ENCODE results near the gene PACS1.

- TF ChIP-seq CTCF (optimal IDR thresholded peaks at IDR 0.05 in 1 of 3, IDR thresholded peaks at IDR 0.05 in 1 of 3, conservative IDR thresholded peaks at IDR 0.05 in 1 of 3; ENCODE audit: extremely low read depth in 1 of 3, insufficient read depth in 2 of 3, low read length in 3 of 3), result no peak
- no peak for TF ChIP-seq EZH2 (IDR thresholded peaks at IDR 0.05; ENCODE audit: low read length)
Measured at GRCh38 chr11:66151273-66151672, 81.2 kb downstream of the PACS1 start.
